ENCODE results near the gene ATG9B.
A peak's percentile ranks its signal among the peaks of the same experiment; 100 is the strongest.

GRCh38 chr7:151028131-151028947, 4.0 kb upstream of the ATG9B start, which contains the start of gene ABCB8:
- TF ChIP-seq POLR2A (IDR thresholded peaks at IDR 0.05; ENCODE audit: low read depth, low read length) = peak; percentile 48; the same call in 1 of the 2 replicates
- TF ChIP-seq POLR2AphosphoS5 (IDR thresholded peaks at IDR 0.05; ENCODE audit: low read depth, low read length) = no peak
- TF ChIP-seq SPI1 (IDR thresholded peaks at IDR 0.05; ENCODE audit: low read depth, low read length) = peak; percentile 53; the same call in 1 of the 2 replicates
